Endothelial cell of umbilical vein (primary cell): ENCODE measurements around the gene FBXO4. TPM values are rescaled to one million over a fixed set of nuclear protein-coding genes. Genes with fewer than 3 reads are reported as not detected.

Experiments
- BruUV-seq: library from RNA; stranded (reverse); fragments of 400-500 nt; replicated peaks from 2 replicates; lab custom pipeline; 2021; lab: Mats Ljungman, UMichigan
- CTCF ChIA-PET: fragments of 300-600, 350-600 bp; sonication (Branson Sonifier 250); formaldehyde crosslinking; loops from one replicate; lab custom pipeline; 2021; ENCODE audit warnings: antibody characterized with exemption, inconsistent platforms; lab: Charles Lee
- POLR2A ChIA-PET: fragments of 300-600, 350-600 bp; sonication (Branson Sonifier 250); formaldehyde crosslinking; loops from one replicate; lab custom pipeline; 2021; ENCODE audit warnings: antibody characterized with exemption, inconsistent platforms; lab: Charles Lee
- DNase-seq: peaks from one replicate; pipeline ENCODE4 v3.0.0-alpha.2; 2011; ENCODE audit warnings: low read depth, low spot score
- FAIRE-seq: peaks from 2 replicates; lab custom pipeline; 2011; peaks lifted over from hg19 to GRCh38; lab: Jason Lieb, UNC
- H2AFZ ChIP-seq: 2 replicates; pipeline ENCODE4 v1.6.0; 2012; ENCODE audit warnings: low read depth, low read length, control low read depth, inconsistent platforms
- H3K27ac ChIP-seq: 2 replicates; pipeline ENCODE4 v1.5.1; 2011; ENCODE audit warnings: low read depth, mild to moderate bottlenecking, control low read depth, low read length, moderate library complexity; ENCODE audit not compliant: insufficient read depth
- H3K27me3 ChIP-seq, 2 experiments: 2 replicates each; pipeline versions ENCODE4 v1.6.0 to v1.6.1; 2011; ENCODE audit warnings: low read length in 2 of 2, mixed read lengths in 1 of 2; ENCODE audit not compliant: control insufficient read depth in 2 of 2, insufficient read depth in 2 of 2
- H3K36me3 ChIP-seq, 2 experiments: 2 replicates in 1 of 2; 3 replicates in 1 of 2; pipeline ENCODE4 v1.5.1; 2011; ENCODE audit warnings: low read length in 2 of 2, mild to moderate bottlenecking in 1 of 2, moderate library complexity in 1 of 2; ENCODE audit not compliant: control insufficient read depth in 2 of 2, insufficient read depth in 2 of 2; ENCODE audit errors: extremely low read depth in 1 of 2
- H3K4me1 ChIP-seq: 3 replicates; pipeline ENCODE4 v1.5.1; 2011; ENCODE audit warnings: mild to moderate bottlenecking, low read length; ENCODE audit not compliant: control insufficient read depth, insufficient read depth; ENCODE audit errors: extremely low read depth
- H3K4me2 ChIP-seq: 2 replicates; pipeline ENCODE4 v1.6.1; 2011; ENCODE audit warnings: low read length, control low read depth, mixed read lengths; ENCODE audit not compliant: insufficient read depth
- H3K4me3 ChIP-seq, 3 experiments: fragments of 200-600 bp in 1 of 3; sonication (generic), shearing (Covaris generic) in 1 of 3; replicated peaks in 1 of 3; 2 replicates each; pipeline ENCODE4 v1.5.1; 2011 to 2016; ENCODE audit warnings: control low read depth in 3 of 3, low read length in 3 of 3, mild to moderate bottlenecking in 2 of 3, inconsistent platforms in 1 of 3, low read depth in 1 of 3, moderate library complexity in 1 of 3; ENCODE audit not compliant: insufficient read depth in 1 of 3
- H3K79me2 ChIP-seq: 2 replicates; pipeline ENCODE4 v1.6.0; 2012; ENCODE audit warnings: low read length, inconsistent platforms; ENCODE audit not compliant: control insufficient read depth, insufficient read depth
- H3K9ac ChIP-seq: replicated peaks from 2 replicates; pipeline ENCODE3; 2011; ENCODE audit warnings: low read length, control low read depth; ENCODE audit not compliant: insufficient read depth; ENCODE audit errors: extremely low read depth
- H3K9me1 ChIP-seq: replicated peaks from 3 replicates; pipeline ENCODE4 v1.6.0; 2011; ENCODE audit warnings: mild to moderate bottlenecking, low read length; ENCODE audit not compliant: control insufficient read depth, insufficient read depth; ENCODE audit errors: extremely low read depth
- H3K9me3 ChIP-seq: replicated peaks from 2 replicates; pipeline ENCODE4 v1.5.1; 2012; ENCODE audit warnings: low read length, inconsistent platforms; ENCODE audit not compliant: control insufficient read depth, insufficient read depth
- H4K20me1 ChIP-seq: replicated peaks from 2 replicates; pipeline ENCODE3; 2011; ENCODE audit warnings: mild to moderate bottlenecking, low read length; ENCODE audit not compliant: control insufficient read depth, insufficient read depth; ENCODE audit errors: extremely low read depth
- EZH2 ChIP-seq: IDR thresholded peaks from 2 replicates; pipeline ENCODE4 v1.6.1; 2012; ENCODE audit warnings: borderline replicate concordance, low read depth, mild to moderate bottlenecking, moderate library complexity, low read length, inconsistent platforms; ENCODE audit not compliant: severe bottlenecking
- FOS ChIP-seq: IDR thresholded peaks from 2 replicates; pipeline ENCODE4 v1.6.1; 2011; ENCODE audit warnings: mild to moderate bottlenecking, low read length, moderate library complexity, borderline replicate concordance; ENCODE audit not compliant: insufficient read depth
- GATA2 ChIP-seq: IDR thresholded peaks from 2 replicates; pipeline ENCODE4 v1.7.0; 2011; ENCODE audit warnings: low read depth, mild to moderate bottlenecking, moderate library complexity, mixed read lengths, low read length; ENCODE audit not compliant: insufficient read length, insufficient read depth
- JUN ChIP-seq: IDR thresholded peaks from 2 replicates; pipeline ENCODE4 v1.6.1; 2011; ENCODE audit warnings: borderline replicate concordance, low read depth; ENCODE audit not compliant: insufficient read length, insufficient read depth
- MYC ChIP-seq: IDR thresholded peaks from one replicate; pipeline ENCODE4 v1.6.1; 2011; ENCODE audit warnings: mild to moderate bottlenecking, low read depth, low read length
- POLR2A ChIP-seq: IDR thresholded peaks from 2 replicates; pipeline ENCODE4 v1.6.1; 2012; ENCODE audit warnings: low read depth, mild to moderate bottlenecking, control low read depth, low read length
- POLR2AphosphoS5 ChIP-seq: IDR thresholded peaks from 2 replicates; pipeline ENCODE4 v1.6.1; 2012; ENCODE audit warnings: low read depth, mild to moderate bottlenecking, control low read depth, low read length, moderate library complexity; ENCODE audit not compliant: insufficient read depth
- dilution Hi-C: fragments of 300-500 bp; cut with MboI; formaldehyde crosslinking; loops from one replicate; pipeline ENCODE4 v1.15.0; 2019; ENCODE audit warnings: low sequenced_read_pairs; ENCODE audit not compliant: extremely low pct_ligation_motif_present
- intact Hi-C: fragments of 100-400 bp; cut with micrococcal nuclease; formaldehyde crosslinking; loops from one replicate; pipeline ENCODE4 v1.10.0; 2022
- polyA plus RNA-seq, 4 experiments: library from polyadenylated mRNA; depleted of rRNA in 3 of 4; stranded (reverse) in 3 of 4; unstranded in 1 of 4; fragments of >200 nt; gene quantifications; 2 replicates each; pipeline versions ENCODE4 v1.2.1 to v1.2.3, GENCODE V29; 2011 to 2012; ENCODE audit warnings: missing spikeins in 1 of 4
- total RNA-seq: library from RNA; stranded (reverse); gene quantifications from 2 replicates; pipeline ENCODE4 v1.2.3, GENCODE V29; 2021
- TF ChIP-seq, protein P1 (sequence below): IDR thresholded peaks from 2 replicates; pipeline ENCODE4 v1.6.1; 2011; ENCODE audit not compliant: insufficient read depth, insufficient read length
- TF ChIP-seq, protein P2 (sequence below), 2 donors: IDR thresholded peaks; 1 replicate in 1 of 2; 2 replicates in 1 of 2; pipeline ENCODE4 v1.5.1; 2011; ENCODE audit warnings: low read length in 2 of 2, mild to moderate bottlenecking in 2 of 2, moderate library complexity in 2 of 2, control low read depth in 1 of 2, inconsistent platforms in 1 of 2, low read depth in 1 of 2; ENCODE audit not compliant: insufficient read depth in 1 of 2; ENCODE audit errors: extremely low read depth in 1 of 2

Gene FBXO4
- total and polyA plus RNA-seq, 2 donors (not counting 3 experiments of a cell fraction or from before 2014, with no cell fraction given): 4.4 to 7.7 TPM

DNA sequence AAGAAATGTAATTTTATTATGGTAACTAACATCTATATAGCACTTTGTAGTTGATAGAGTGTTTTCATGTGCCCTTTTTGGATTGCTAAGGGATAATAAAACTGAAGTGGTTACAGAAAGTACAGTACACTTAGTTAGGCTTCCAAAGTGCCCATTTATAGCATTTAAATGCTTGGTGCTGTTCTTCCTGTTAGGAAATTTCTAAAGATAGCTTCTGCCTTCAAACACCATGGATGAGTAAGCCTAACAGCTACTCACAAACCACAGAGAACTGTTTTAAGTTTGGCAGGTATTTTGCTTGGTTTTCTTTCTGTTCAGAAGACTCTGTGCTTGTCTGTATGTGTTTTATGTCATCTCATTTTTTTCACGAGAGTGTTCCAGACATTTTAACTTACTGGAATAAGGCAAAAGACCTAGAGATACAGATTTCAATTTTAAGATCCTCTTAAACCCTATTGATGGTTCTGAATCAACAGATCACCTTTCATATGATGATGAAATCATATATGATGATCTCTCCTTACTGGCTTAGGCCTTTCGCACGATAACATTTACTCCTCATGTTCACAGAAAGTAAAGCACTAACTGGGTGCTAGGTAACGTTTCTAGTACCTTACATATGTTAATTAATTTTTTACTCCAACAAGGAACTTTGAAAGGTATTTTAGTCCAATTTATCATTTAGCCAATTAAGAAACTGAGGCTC lies 16.6 kb upstream of the FBXO4 start:
- no peaks in the 10 kb centered on the region for H3K27me3 ChIP-seq
- H3K4me3 ChIP-seq: no peak overlapping the region
- H4K20me1 ChIP-seq: no peaks in the 10 kb centered on the region
- peaks cover 19% of the 10 kb centered on the region for H3K79me2 ChIP-seq
- FAIRE-seq (no peak), DNase-seq (no peak)
- peaks cover 6 to 7% of the 10 kb centered on the region in 2 experiments for H3K36me3 ChIP-seq
- POLR2A ChIA-PET: no interaction called here
- dilution Hi-C loops: no loop called here
- TF ChIP-seq JUN (no peak), EZH2 (no peak), GATA2 (no peak), POLR2A (no peak), FOS (no peak), POLR2AphosphoS5 (no peak), MYC (no peak)
- TF ChIP-seq, protein P1, sequence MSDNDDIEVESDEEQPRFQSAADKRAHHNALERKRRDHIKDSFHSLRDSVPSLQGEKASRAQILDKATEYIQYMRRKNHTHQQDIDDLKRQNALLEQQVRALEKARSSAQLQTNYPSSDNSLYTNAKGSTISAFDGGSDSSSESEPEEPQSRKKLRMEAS: no peak
- TF ChIP-seq, protein P2, sequence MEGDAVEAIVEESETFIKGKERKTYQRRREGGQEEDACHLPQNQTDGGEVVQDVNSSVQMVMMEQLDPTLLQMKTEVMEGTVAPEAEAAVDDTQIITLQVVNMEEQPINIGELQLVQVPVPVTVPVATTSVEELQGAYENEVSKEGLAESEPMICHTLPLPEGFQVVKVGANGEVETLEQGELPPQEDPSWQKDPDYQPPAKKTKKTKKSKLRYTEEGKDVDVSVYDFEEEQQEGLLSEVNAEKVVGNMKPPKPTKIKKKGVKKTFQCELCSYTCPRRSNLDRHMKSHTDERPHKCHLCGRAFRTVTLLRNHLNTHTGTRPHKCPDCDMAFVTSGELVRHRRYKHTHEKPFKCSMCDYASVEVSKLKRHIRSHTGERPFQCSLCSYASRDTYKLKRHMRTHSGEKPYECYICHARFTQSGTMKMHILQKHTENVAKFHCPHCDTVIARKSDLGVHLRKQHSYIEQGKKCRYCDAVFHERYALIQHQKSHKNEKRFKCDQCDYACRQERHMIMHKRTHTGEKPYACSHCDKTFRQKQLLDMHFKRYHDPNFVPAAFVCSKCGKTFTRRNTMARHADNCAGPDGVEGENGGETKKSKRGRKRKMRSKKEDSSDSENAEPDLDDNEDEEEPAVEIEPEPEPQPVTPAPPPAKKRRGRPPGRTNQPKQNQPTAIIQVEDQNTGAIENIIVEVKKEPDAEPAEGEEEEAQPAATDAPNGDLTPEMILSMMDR (IDR thresholded peaks at IDR 0.05; ENCODE audit: extremely low read depth in 1 of 2, insufficient read depth in 1 of 2, low read depth in 1 of 2, low read length in 2 of 2): no peak
- intact Hi-C loops: loop anchor here (10.0 kb wide), 1 partner anchor 1406 kb away; the partner anchor contains the start of gene HMGCS1
- H3K27ac ChIP-seq: no peak overlapping the region
- H3K9ac ChIP-seq: no peak overlapping the region
- H3K9me1 ChIP-seq: no peaks in the 10 kb centered on the region
- H3K4me2 ChIP-seq: no peak overlapping the region
- CTCF ChIA-PET: interaction anchor here (1.0 kb wide), 1 partner anchor 149 kb away, joined by 3 read pairs; no protein-coding TSS in a partner anchor
- H3K4me1 ChIP-seq: peaks cover 10% of the 10 kb centered on the region
- H2AFZ ChIP-seq: no peak overlapping the region
- BruUV-seq: no TSS peak
- H3K9me3 ChIP-seq: no peaks in the 10 kb centered on the region
